GM12878 (cell line): ENCODE measurements around the gene BMPR1B. TPM values are rescaled to one million over a fixed set of nuclear protein-coding genes. Genes with fewer than 3 reads are reported as not detected.

Source experiments
- ATAC-seq: fragments of 200-7000 bp; cut with Tn5 transposase; 3 replicates; pipeline ENCODE4 v1.9.1; 2020; ENCODE audit warnings: mild to moderate bottlenecking, moderate library complexity
- BruUV-seq: library from RNA; stranded (reverse); fragments of 400-500 nt; replicated peaks from 2 replicates; lab custom pipeline; 2021; lab: Mats Ljungman, UMichigan
- CTCF ChIA-PET: fragments of 300-600 bp; sonication (Branson Sonifier 250); formaldehyde crosslinking; extraction: SDS; loops from one replicate; lab custom pipeline; 2021; ENCODE audit warnings: inconsistent platforms; lab: Yijun Ruan, JAX
- POLR2A ChIA-PET: fragments of 350-600 bp; formaldehyde crosslinking; extraction: SDS; loops from one replicate; lab custom pipeline; 2021; ENCODE audit warnings: inconsistent platforms; lab: Charles Lee
- RAD21 ChIA-PET: fragments of 300-600 bp; sonication (Branson Sonifier 250); formaldehyde crosslinking; loops from one replicate; lab custom pipeline; 2023; ENCODE audit warnings: antibody characterized with exemption; ENCODE audit not compliant: unreplicated experiment; lab: Charles Lee
- SMC1A ChIA-PET: fragments of 300-600 bp; sonication (Branson Sonifier 250); formaldehyde crosslinking; loops from one replicate; lab custom pipeline; 2023; ENCODE audit not compliant: unreplicated experiment, uncharacterized antibody; lab: Charles Lee
- DNase-seq: peaks from one replicate; pipeline ENCODE4 v3.0.0-alpha.2; 2011; ENCODE audit warnings: low read depth, low spot score
- FAIRE-seq: peaks from 3 replicates; lab custom pipeline; 2011; peaks lifted over from hg19 to GRCh38; lab: Jason Lieb, UNC
- H2AFZ ChIP-seq: 2 replicates; pipeline ENCODE4 v1.6.0; 2011; ENCODE audit warnings: low read depth, low read length, control low read depth; ENCODE audit not compliant: control insufficient read depth
- H3K27ac ChIP-seq: 2 replicates; pipeline ENCODE4 v1.5.1; 2011; ENCODE audit warnings: control low read depth; ENCODE audit not compliant: control insufficient read depth, insufficient read depth
- H3K27me3 ChIP-seq, 2 experiments: replicated peaks in 1 of 2; 2 replicates each; pipeline versions ENCODE4 v1.6.0 to v1.6.1; 2011; ENCODE audit warnings: low read length in 1 of 2; ENCODE audit not compliant: control insufficient read depth in 2 of 2, insufficient read depth in 2 of 2
- H3K36me3 ChIP-seq, 2 experiments: 2 replicates each; pipeline ENCODE4 v1.5.1; 2011; ENCODE audit warnings: low read length in 1 of 2; ENCODE audit not compliant: control insufficient read depth in 2 of 2, insufficient read depth in 2 of 2
- H3K4me1 ChIP-seq: 2 replicates; pipeline ENCODE4 v1.6.1; 2011; ENCODE audit warnings: mild to moderate bottlenecking, low read length, moderate library complexity, mixed read lengths; ENCODE audit not compliant: control insufficient read depth, insufficient read depth
- H3K4me2 ChIP-seq: 2 replicates; pipeline ENCODE4 v1.6.0; 2011; ENCODE audit warnings: control low read depth; ENCODE audit not compliant: control insufficient read depth, insufficient read depth
- H3K4me3 ChIP-seq: fragments of 200-600 bp; sonication (generic); 2 replicates; pipeline ENCODE4 v1.5.1; 2016
- H3K79me2 ChIP-seq: 2 replicates; pipeline ENCODE4 v1.6.0; 2011; ENCODE audit warnings: low read length; ENCODE audit not compliant: control insufficient read depth, insufficient read depth
- H3K9ac ChIP-seq: 2 replicates; pipeline ENCODE4 v1.8.0; 2011; ENCODE audit warnings: low read length, control low read depth, mixed read lengths; ENCODE audit not compliant: control insufficient read depth, insufficient read depth
- H3K9me3 ChIP-seq: replicated peaks from 3 replicates; pipeline ENCODE4 v1.5.1; 2011; ENCODE audit warnings: mild to moderate bottlenecking, low read length; ENCODE audit not compliant: control insufficient read depth, insufficient read depth
- H4K20me1 ChIP-seq: 2 replicates; pipeline ENCODE4 v1.6.0; 2011; ENCODE audit not compliant: control insufficient read depth, insufficient read depth
- BHLHE40 ChIP-seq, 2 experiments: fragments of 450-650 bp in 1 of 2; IDR thresholded peaks; 2 replicates each; pipeline ENCODE4 v1.6.1; 2011 to 2017; ENCODE audit warnings: low read depth in 2 of 2, borderline replicate concordance in 1 of 2, improper control_type of control experiment in 1 of 2, low read length in 1 of 2, mild to moderate bottlenecking in 1 of 2
- CBFB ChIP-seq: IDR thresholded peaks from 2 replicates; pipeline ENCODE4 v1.6.1; 2016; ENCODE audit warnings: antibody characterized with exemption, low read depth
- CEBPB ChIP-seq, 2 experiments: fragments of 150-350 bp in 1 of 2; IDR thresholded peaks; 2 replicates each; pipeline ENCODE4 v1.6.1; 2012 to 2014; ENCODE audit warnings: low read depth in 2 of 2, low read length in 2 of 2, borderline replicate concordance in 1 of 2, inconsistent platforms in 1 of 2
- CHD4 ChIP-seq: fragments of 200-600 bp; sonication (generic); IDR thresholded peaks from 2 replicates; pipeline ENCODE4 v1.6.1; 2016; ENCODE audit warnings: mild to moderate bottlenecking
- CTCF ChIP-seq, 3 experiments: IDR thresholded peaks in 2 of 3; conservative IDR thresholded peaks in 1 of 3; 2 replicates each; pipeline ENCODE4 v1.5.1; 2011; ENCODE audit warnings: low read depth in 3 of 3, low read length in 3 of 3, mild to moderate bottlenecking in 3 of 3, control low read depth in 2 of 3, moderate library complexity in 2 of 3, inconsistent platforms in 1 of 3, mixed read lengths in 1 of 3; ENCODE audit not compliant: control insufficient read depth in 2 of 3, insufficient read depth in 1 of 3; ENCODE audit errors: extremely low read depth in 1 of 3
- GATAD2B ChIP-seq: fragments of 450-650 bp; conservative IDR thresholded peaks from 2 replicates; pipeline ENCODE4 v1.6.1; 2017; ENCODE audit warnings: low read depth, mild to moderate bottlenecking, moderate library complexity
- HDGF ChIP-seq: fragments of 450-650 bp; IDR thresholded peaks from 2 replicates; pipeline ENCODE4 v1.6.1; 2016; ENCODE audit warnings: antibody characterized with exemption
- IRF4 ChIP-seq: IDR thresholded peaks from 2 replicates; pipeline ENCODE4 v1.6.1; 2011; ENCODE audit warnings: low read depth, low read length
- MTA2 ChIP-seq: fragments of 450-650 bp; IDR thresholded peaks from 2 replicates; pipeline ENCODE4 v1.6.1; 2016; ENCODE audit warnings: low read depth, mild to moderate bottlenecking, moderate library complexity
- MXI1 ChIP-seq: fragments of 150-350 bp; IDR thresholded peaks from 2 replicates; pipeline ENCODE4 v1.6.1; 2011; ENCODE audit warnings: low read depth, mild to moderate bottlenecking, inconsistent platforms, low read length, improper control_type of control experiment
- NFIC ChIP-seq: IDR thresholded peaks from 2 replicates; pipeline ENCODE4 v1.6.1; 2012; ENCODE audit warnings: low read depth, mild to moderate bottlenecking, inconsistent platforms, low read length, moderate library complexity
- NKRF ChIP-seq: fragments of 450-650 bp; conservative IDR thresholded peaks from 2 replicates; pipeline ENCODE4 v1.6.1; 2017; ENCODE audit warnings: mild to moderate bottlenecking, moderate library complexity
- NR2C1 ChIP-seq: fragments of 450-650 bp; IDR thresholded peaks from 2 replicates; pipeline ENCODE4 v1.6.1; 2017; ENCODE audit warnings: antibody characterized with exemption, mild to moderate bottlenecking, moderate library complexity
- RAD51 ChIP-seq: fragments of 450-650 bp; IDR thresholded peaks from 2 replicates; pipeline ENCODE4 v1.6.1; 2016; ENCODE audit warnings: moderate library complexity, mild to moderate bottlenecking, inconsistent platforms
- RB1 ChIP-seq: fragments of 450-650 bp; formaldehyde crosslinking; IDR thresholded peaks from 2 replicates; pipeline ENCODE4 v1.6.1; 2017; ENCODE audit warnings: mild to moderate bottlenecking, borderline replicate concordance
- RBBP5 ChIP-seq: fragments of 200-600 bp; sonication (generic); conservative IDR thresholded peaks from 2 replicates; pipeline ENCODE4 v1.6.1; 2016
- SMAD5 ChIP-seq: IDR thresholded peaks from 2 replicates; pipeline ENCODE4 v1.6.1; 2016; ENCODE audit warnings: antibody characterized with exemption, low read depth
- SUPT20H ChIP-seq: IDR thresholded peaks from 2 replicates; pipeline ENCODE4 v1.6.1; 2011; ENCODE audit warnings: low read depth, mild to moderate bottlenecking, low read length, moderate library complexity, borderline replicate concordance; ENCODE audit not compliant: control insufficient read depth
- WGBS: methylation state at CpG from one replicate; pipeline ENCODE4 v1.1.6; 2016; ENCODE audit warnings: low lambda C conversion rate; ENCODE audit not compliant: insufficient replicate concordance, insufficient coverage; ENCODE audit errors: missing lambda C conversion rate; 5-methylcytosine and 5-hydroxymethylcytosine counted together
- in situ Hi-C: fragments of 300-500 bp; cut with MboI; formaldehyde crosslinking; loops from 9 replicates; pipeline ENCODE4 v1.14.3; 2018; ENCODE audit warnings: mixed read lengths
- intact Hi-C: fragments of 100-400 bp; cut with micrococcal nuclease; formaldehyde crosslinking; loops from one replicate; pipeline ENCODE4 v1.14.2; 2022; ENCODE audit not compliant: unreplicated experiment
- polyA plus RNA-seq, 11 experiments: library from polyadenylated mRNA; depleted of rRNA in 4 of 11; unstranded in 6 of 11; stranded (reverse) in 5 of 11; fragments of >200 nt; fragmentation: Nextera tagmentation in 4 of 11; fragmentation: Illumina TruSeq in 1 of 11; extraction: Ambion mirVana in 4 of 11; extraction: Trizol in 1 of 11; gene quantifications; 1 replicate in 1 of 11; 2 replicates in 10 of 11; pipeline versions ENCODE4 v1.2.1 to v1.2.3, GENCODE V29; 2011 to 2016; ENCODE audit warnings: inconsistent platforms in 2 of 11, missing spikeins in 2 of 11, low read depth in 1 of 11
- total RNA-seq, 4 experiments: library from RNA; depleted of rRNA in 3 of 4; stranded (reverse); fragments of >200 nt in 3 of 4; fragmentation: Illumina TruSeq in 1 of 4; extraction: Trizol in 1 of 4; gene quantifications; 2 replicates each; pipeline versions ENCODE4 v1.2.1 to v1.2.3, GENCODE V29; 2013 to 2021
- TF ChIP-seq, protein P1 (sequence below): fragments of 450-650 bp; IDR thresholded peaks from 2 replicates; pipeline ENCODE4 v1.6.1; 2017; ENCODE audit warnings: low read depth, mild to moderate bottlenecking, moderate library complexity

Gene BMPR1B
- total and polyA plus RNA-seq, 10 of the 15 experiments (the other 5 are each of a cell fraction or from before 2014, with no cell fraction given): not detected

- no peak for TF ChIP-seq CTCF (IDR thresholded peaks at IDR 0.05 in 2 of 3, conservative IDR thresholded peaks at IDR 0.05 in 1 of 3; ENCODE audit: control insufficient read depth in 2 of 3, extremely low read depth in 1 of 3, insufficient read depth in 1 of 3, low read depth in 3 of 3, low read length in 3 of 3)
- TF ChIP-seq, protein P1, sequence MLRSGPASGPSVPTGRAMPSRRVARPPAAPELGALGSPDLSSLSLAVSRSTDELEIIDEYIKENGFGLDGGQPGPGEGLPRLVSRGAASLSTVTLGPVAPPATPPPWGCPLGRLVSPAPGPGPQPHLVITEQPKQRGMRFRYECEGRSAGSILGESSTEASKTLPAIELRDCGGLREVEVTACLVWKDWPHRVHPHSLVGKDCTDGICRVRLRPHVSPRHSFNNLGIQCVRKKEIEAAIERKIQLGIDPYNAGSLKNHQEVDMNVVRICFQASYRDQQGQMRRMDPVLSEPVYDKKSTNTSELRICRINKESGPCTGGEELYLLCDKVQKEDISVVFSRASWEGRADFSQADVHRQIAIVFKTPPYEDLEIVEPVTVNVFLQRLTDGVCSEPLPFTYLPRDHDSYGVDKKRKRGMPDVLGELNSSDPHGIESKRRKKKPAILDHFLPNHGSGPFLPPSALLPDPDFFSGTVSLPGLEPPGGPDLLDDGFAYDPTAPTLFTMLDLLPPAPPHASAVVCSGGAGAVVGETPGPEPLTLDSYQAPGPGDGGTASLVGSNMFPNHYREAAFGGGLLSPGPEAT: no peak
- TF ChIP-seq GATAD2B: no peak
- no peak for TF ChIP-seq NR2C1
Measured at GRCh38 chr4:94744850-94745249, 12.9 kb upstream of the BMPR1B start (continued).

DNA sequence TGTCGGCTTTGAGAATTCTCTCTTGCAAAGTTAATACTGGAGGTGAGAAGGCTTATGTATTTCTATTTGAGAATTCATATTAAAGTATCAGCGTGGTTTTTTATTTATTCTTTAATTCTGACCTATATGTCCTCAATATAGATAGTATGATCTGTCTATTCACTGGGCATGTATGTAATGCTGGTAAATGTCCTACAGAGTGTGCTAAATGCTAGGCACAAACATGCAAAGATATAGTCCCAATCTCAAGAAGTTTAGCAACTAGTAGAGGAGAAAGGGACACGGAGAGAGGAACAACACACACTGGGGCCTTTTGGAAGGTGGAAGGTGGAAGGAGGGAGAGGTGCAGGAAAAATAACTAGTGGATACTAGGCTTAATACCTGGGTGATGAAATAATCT is 11.0 kb upstream of the BMPR1B start:
- ChIA-PET SMC1A (no interaction called here), CTCF (no interaction called here), POLR2A (no interaction called here), RAD21 (no interaction called here)
- Histone ChIP-seq H3K27me3 (no peaks in the 10 kb centered on the region), H3K4me3 (no peak overlapping the region), H2AFZ (no peak overlapping the region), H3K9ac (no peak overlapping the region), H4K20me1 (no peaks in the 10 kb centered on the region), H3K4me1 (no peaks in the 10 kb centered on the region), H3K36me3 (no peaks in the 10 kb centered on the region), H3K9me3 (no peaks in the 10 kb centered on the region), H3K79me2 (no peaks in the 10 kb centered on the region), H3K27ac (no peak overlapping the region), H3K4me2 (no peak overlapping the region)
- intact Hi-C loops: no loop called here
- ATAC-seq (no peak), FAIRE-seq (no peak), DNase-seq (no peak)
- in situ Hi-C loops: no loop called here
- WGBS: 0% methylated on average over 3 of the region's 3 CpGs
- no TSS peak for BruUV-seq
- TF ChIP-seq CBFB (no peak), MTA2 (no peak), CHD4 (no peak), CEBPB (IDR thresholded peaks at IDR 0.05; ENCODE audit: borderline replicate concordance in 1 of 2, low read depth in 2 of 2, low read length in 2 of 2) (no peak), SUPT20H (no peak), HDGF (no peak), MXI1 (no peak), RAD51 (no peak), SMAD5 (no peak), NKRF (no peak), RB1 (no peak), IRF4 (no peak), NFIC (no peak), RBBP5 (no peak), BHLHE40 (IDR thresholded peaks at IDR 0.05; ENCODE audit: borderline replicate concordance in 1 of 2, low read depth in 2 of 2, low read length in 1 of 2) (no peak)
